ENCODE measurements around the gene EIF4B. TPM values are rescaled to one million over a fixed set of nuclear protein-coding genes. Genes with fewer than 3 reads are reported as not detected.

The EIF4B gene
- total RNA-seq, 2 donors from 2014 or later: 596 to 655 TPM

- peaks cover 17% of the 10 kb centered on the region for H3K27me3 Mint-ChIP-seq (ENCODE audit: insufficient read depth)
- peaks cover 14% of the 10 kb centered on the region for H3K4me1 Mint-ChIP-seq
- DNase-seq: peak; percentile 76
- Histone ChIP-seq H3K4me3 (ENCODE audit: low read length) (no peak overlapping the region), H3K36me3 (ENCODE audit: control insufficient read depth, insufficient read depth, low read length) (peaks cover 23% of the 10 kb centered on the region), H3K9ac (ENCODE audit: extremely low read depth, low read length, poor library complexity, severe bottlenecking) (no peak overlapping the region), H3K4me1 (ENCODE audit: control insufficient read depth, insufficient read depth, low read length) (peaks cover 8% of the 10 kb centered on the region), H3K27me3 (ENCODE audit: control insufficient read depth, insufficient read depth, low read length, poor library complexity, severe bottlenecking) (no peaks in the 10 kb centered on the region), H3K27ac (ENCODE audit: low read depth, low read length) (peak overlapping the region; percentile 40), H3K9me3 (ENCODE audit: control insufficient read depth, low read length) (no peaks in the 10 kb centered on the region)
- WGBS, 2 experiments (ENCODE audit: insufficient coverage in 1 of 2, insufficient read length in 1 of 2): 74 to 89% methylated on average over 5 to 7 of the region's 7 CpGs
- H3K36me3 Mint-ChIP-seq (ENCODE audit: low read depth): peaks cover 37% of the 10 kb centered on the region
- no peak for TF ChIP-seq CTCF (conservative IDR thresholded peaks at IDR 0.05)
- H3K4me3 Mint-ChIP-seq: no peak overlapping the region
- no peaks in the 10 kb centered on the region for H3K9me3 Mint-ChIP-seq
- H3K27ac Mint-ChIP-seq: peak overlapping the region; percentile 67
Observed at GRCh38 chr12:53042607-53043454, 36.6 kb downstream of the EIF4B start.

DNA sequence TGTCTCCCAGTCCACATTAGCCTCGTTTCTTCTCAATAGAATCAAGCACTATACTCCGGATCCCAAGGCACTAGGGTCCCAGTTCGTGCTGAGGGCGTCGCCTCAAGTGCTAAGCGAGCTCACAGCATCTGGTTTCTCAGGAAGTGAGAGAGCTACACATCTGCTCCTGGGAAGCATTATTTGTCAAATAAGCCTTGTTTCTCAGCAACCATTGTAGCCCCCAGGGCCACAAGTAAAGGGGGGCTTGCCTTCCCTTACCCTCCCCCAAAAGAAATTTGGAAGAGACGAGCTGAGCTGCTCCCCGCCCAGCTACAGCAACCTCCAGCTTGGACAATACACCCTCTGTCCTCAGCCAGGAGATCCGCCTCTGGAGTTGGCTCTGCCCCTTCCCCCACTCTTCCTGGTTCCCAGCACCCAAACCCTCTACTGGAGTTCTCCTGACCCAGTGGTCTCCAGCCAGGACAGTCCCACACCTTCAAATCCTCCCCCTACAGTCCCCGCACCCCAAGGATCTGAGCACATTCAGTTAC, 37.9 kb downstream of the EIF4B start:
- Histone ChIP-seq H3K9me3 (ENCODE audit: control insufficient read depth, low read length) (no peaks in the 10 kb centered on the region), H3K27me3 (ENCODE audit: control insufficient read depth, insufficient read depth, low read length, poor library complexity, severe bottlenecking) (no peaks in the 10 kb centered on the region), H3K27ac (ENCODE audit: low read depth, low read length) (no peak overlapping the region), H3K4me3 (ENCODE audit: low read length) (no peak overlapping the region), H3K36me3 (ENCODE audit: control insufficient read depth, insufficient read depth, low read length) (peaks cover 11% of the 10 kb centered on the region), H3K4me1 (ENCODE audit: control insufficient read depth, insufficient read depth, low read length) (peaks cover 21% of the 10 kb centered on the region), H3K9ac (ENCODE audit: extremely low read depth, low read length, poor library complexity, severe bottlenecking) (no peak overlapping the region)
- WGBS, 2 experiments (ENCODE audit: insufficient coverage in 1 of 2, insufficient read length in 1 of 2): 62 to 75% methylated on average over 7 to 10 of the region's 10 CpGs
- TF ChIP-seq CTCF (conservative IDR thresholded peaks at IDR 0.05): no peak
- Mint-ChIP-seq H3K9me3 (no peaks in the 10 kb centered on the region), H3K4me1 (peaks cover 25% of the 10 kb centered on the region), H3K4me3 (no peak overlapping the region), H3K27ac (no peak overlapping the region), H3K36me3 (ENCODE audit: low read depth) (peaks cover 25% of the 10 kb centered on the region), H3K27me3 (ENCODE audit: insufficient read depth) (peaks cover 17% of the 10 kb centered on the region)
- peak; percentile 77 for DNase-seq

DNA sequence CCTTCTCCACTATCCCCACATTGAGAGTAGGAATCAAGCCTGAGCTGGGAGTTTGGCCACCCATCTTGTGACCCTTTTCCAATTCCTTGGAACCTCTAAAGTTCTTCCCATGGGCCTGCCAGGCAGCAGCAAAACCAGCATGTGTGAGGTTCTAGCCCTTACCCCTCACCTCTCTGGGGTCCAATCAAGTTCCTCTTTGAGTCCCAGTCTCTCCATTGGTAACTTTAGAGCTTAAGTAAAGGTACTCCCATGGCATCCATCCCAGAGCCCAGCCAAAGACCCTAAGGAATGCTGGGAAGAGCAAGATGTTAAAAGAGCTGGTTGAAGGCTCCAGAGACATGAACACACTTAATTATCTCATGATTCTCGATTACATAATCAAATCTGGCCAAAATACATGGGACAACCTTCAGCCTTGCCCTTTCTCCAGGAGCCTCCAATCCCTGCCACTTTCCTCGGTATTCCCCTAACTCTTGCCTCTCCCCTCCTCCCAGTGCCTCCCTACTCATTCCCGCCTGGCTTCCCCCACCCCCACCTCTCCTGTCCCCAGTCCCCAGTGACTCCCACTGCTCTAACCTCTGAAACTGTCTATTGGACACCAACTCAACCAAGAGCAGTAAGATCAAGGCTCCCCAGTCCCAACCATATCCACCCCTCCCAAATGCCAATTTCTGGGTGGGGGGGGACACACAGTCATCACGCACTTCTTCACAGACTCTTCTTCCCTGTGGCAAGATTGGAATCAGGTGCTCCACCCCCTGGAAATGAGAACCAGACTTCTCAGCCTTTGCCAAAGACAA, 38.8 kb downstream of the EIF4B start:
- no peak for TF ChIP-seq CTCF (conservative IDR thresholded peaks at IDR 0.05)
- Mint-ChIP-seq H3K27ac (no peak overlapping the region), H3K4me3 (peak overlapping the region; percentile 83), H3K27me3 (ENCODE audit: insufficient read depth) (peaks cover 17% of the 10 kb centered on the region), H3K36me3 (ENCODE audit: low read depth) (peaks cover 17% of the 10 kb centered on the region), H3K9me3 (no peaks in the 10 kb centered on the region), H3K4me1 (peaks cover 33% of the 10 kb centered on the region)
- Histone ChIP-seq H3K9me3 (ENCODE audit: control insufficient read depth, low read length) (no peaks in the 10 kb centered on the region), H3K27ac (ENCODE audit: low read depth, low read length) (no peak overlapping the region), H3K9ac (ENCODE audit: extremely low read depth, low read length, poor library complexity, severe bottlenecking) (no peak overlapping the region), H3K4me1 (ENCODE audit: control insufficient read depth, insufficient read depth, low read length) (peaks cover 24% of the 10 kb centered on the region), H3K4me3 (ENCODE audit: low read length) (no peak overlapping the region), H3K27me3 (ENCODE audit: control insufficient read depth, insufficient read depth, low read length, poor library complexity, severe bottlenecking) (no peaks in the 10 kb centered on the region), H3K36me3 (ENCODE audit: control insufficient read depth, insufficient read depth, low read length) (peaks cover under 1% of the 10 kb centered on the region)
- 77 to 90% methylated on average over 4 of the region's 4 CpGs for WGBS, 2 experiments (ENCODE audit: insufficient coverage in 1 of 2, insufficient read length in 1 of 2)
- DNase-seq: peak; percentile 58

Measured in endodermal cell (in vitro differentiated cells).